ENCODE data around the gene VSTM2L.
"Not testable (repeated sequence)": the region's sequence is repeated elsewhere in the genome, so short reads cannot be mapped to it uniquely, and the experiment has no call there.

Gene VSTM2L

GRCh38 chr20:37944456-37944981 lies 41.6 kb downstream of the VSTM2L start:
- H3K27me3 Mint-ChIP-seq = no peaks in the 10 kb centered on the region
- H3K4me3 Mint-ChIP-seq = no peak overlapping the region
- H3K4me1 Mint-ChIP-seq = no peaks in the 10 kb centered on the region
- no peak overlapping the region for H3K27ac Mint-ChIP-seq
- H3K9me3 Mint-ChIP-seq = peaks cover 6% of the 10 kb centered on the region
- H3K36me3 Mint-ChIP-seq = no peaks in the 10 kb centered on the region

GRCh38 chr20:37945091-37945547 lies 42.2 kb downstream of the VSTM2L start:
- no peaks in the 10 kb centered on the region for H3K27me3 Mint-ChIP-seq
- no peaks in the 10 kb centered on the region for H3K4me1 Mint-ChIP-seq
- H3K27ac Mint-ChIP-seq = no peak overlapping the region
- no peaks in the 10 kb centered on the region for H3K36me3 Mint-ChIP-seq
- peaks cover 6% of the 10 kb centered on the region for H3K9me3 Mint-ChIP-seq
- H3K4me3 Mint-ChIP-seq = no peak overlapping the region

- Mint-ChIP-seq H3K27ac (no peak overlapping the region), H3K9me3 (peaks cover 6% of the 10 kb centered on the region), H3K36me3 (no peaks in the 10 kb centered on the region), H3K4me3 (no peak overlapping the region), H3K4me1 (no peaks in the 10 kb centered on the region), H3K27me3 (no peaks in the 10 kb centered on the region)
Observed at GRCh38 chr20:37946946-37947345, 44.0 kb downstream of the VSTM2L start.

- no peaks in the 10 kb centered on the region for H3K4me1 Mint-ChIP-seq
- no peaks in the 10 kb centered on the region for H3K36me3 Mint-ChIP-seq
- H3K9me3 Mint-ChIP-seq = peaks cover 6% of the 10 kb centered on the region
- no peak overlapping the region for H3K4me3 Mint-ChIP-seq
- no peak overlapping the region for H3K27ac Mint-ChIP-seq
- no peaks in the 10 kb centered on the region for H3K27me3 Mint-ChIP-seq
Observed at GRCh38 chr20:37947943-37948342, 45.0 kb downstream of the VSTM2L start.

- no peak overlapping the region for H3K27ac Mint-ChIP-seq
- no peaks in the 10 kb centered on the region for H3K36me3 Mint-ChIP-seq
- H3K27me3 Mint-ChIP-seq = no peaks in the 10 kb centered on the region
- H3K9me3 Mint-ChIP-seq = peaks cover 6% of the 10 kb centered on the region
- H3K4me3 Mint-ChIP-seq = no peak overlapping the region
- H3K4me1 Mint-ChIP-seq = no peaks in the 10 kb centered on the region
Observed at GRCh38 chr20:37948956-37949355, 46.0 kb downstream of the VSTM2L start.

GRCh38 chr20:37954190-37954589 lies 51.3 kb downstream of the VSTM2L start:
- H3K27me3 Mint-ChIP-seq = no peaks in the 10 kb centered on the region
- H3K4me3 Mint-ChIP-seq = no peak overlapping the region

GRCh38 chr20:37954626-37955025 lies 51.7 kb downstream of the VSTM2L start:
- H3K27me3 Mint-ChIP-seq = no peaks in the 10 kb centered on the region
- H3K4me3 Mint-ChIP-seq = no peak overlapping the region

More at GRCh38 chr20:37954190-37954589, 51.3 kb downstream of the VSTM2L start:
- H3K4me1 Mint-ChIP-seq = no peaks in the 10 kb centered on the region
- no peak overlapping the region for H3K27ac Mint-ChIP-seq
- no peaks in the 10 kb centered on the region for H3K9me3 Mint-ChIP-seq
- H3K36me3 Mint-ChIP-seq = no peaks in the 10 kb centered on the region

GRCh38 chr20:37955511-37955910 lies 52.6 kb downstream of the VSTM2L start:
- Mint-ChIP-seq H3K4me1 (no peaks in the 10 kb centered on the region), H3K27ac (no peak overlapping the region), H3K36me3 (peaks cover 2% of the 10 kb centered on the region), H3K9me3 (peaks cover 7% of the 10 kb centered on the region), H3K27me3 (no peaks in the 10 kb centered on the region), H3K4me3 (no peak overlapping the region)

More at GRCh38 chr20:37954626-37955025, 51.7 kb downstream of the VSTM2L start:
- Mint-ChIP-seq H3K9me3 (peaks cover 3% of the 10 kb centered on the region), H3K27ac (no peak overlapping the region), H3K36me3 (peaks cover 2% of the 10 kb centered on the region), H3K4me1 (no peaks in the 10 kb centered on the region)

GRCh38 chr20:37956107-37956585 lies 53.2 kb downstream of the VSTM2L start:
- Mint-ChIP-seq H3K27ac (no peak overlapping the region), H3K9me3 (peaks cover 11% of the 10 kb centered on the region), H3K4me3 (no peak overlapping the region), H3K27me3 (no peaks in the 10 kb centered on the region), H3K4me1 (no peaks in the 10 kb centered on the region), H3K36me3 (peaks cover 2% of the 10 kb centered on the region)

- Mint-ChIP-seq H3K4me3 (no peak overlapping the region), H3K27me3 (no peaks in the 10 kb centered on the region), H3K9me3 (peaks cover 17% of the 10 kb centered on the region), H3K4me1 (no peaks in the 10 kb centered on the region), H3K36me3 (peaks cover 5% of the 10 kb centered on the region), H3K27ac (no peak overlapping the region)
Observed at GRCh38 chr20:37958856-37959520, 56.1 kb downstream of the VSTM2L start.

- no peaks in the 10 kb centered on the region for H3K4me1 Mint-ChIP-seq
- H3K27me3 Mint-ChIP-seq = no peaks in the 10 kb centered on the region
- peaks cover 6% of the 10 kb centered on the region for H3K36me3 Mint-ChIP-seq
- H3K4me3 Mint-ChIP-seq = no peak overlapping the region
- H3K27ac Mint-ChIP-seq = no peak overlapping the region
- H3K9me3 Mint-ChIP-seq = peaks cover 27% of the 10 kb centered on the region
Observed at GRCh38 chr20:37961066-37961465, 58.1 kb downstream of the VSTM2L start.

GRCh38 chr20:37963483-37963882 lies 60.6 kb downstream of the VSTM2L start:
- not testable (repeated sequence) for H3K27me3 Mint-ChIP-seq, H3K27ac Mint-ChIP-seq, H3K4me1 Mint-ChIP-seq, H3K4me3 Mint-ChIP-seq
- peaks cover 44% of the 10 kb centered on the region for H3K9me3 Mint-ChIP-seq
- peaks cover 18% of the 10 kb centered on the region for H3K36me3 Mint-ChIP-seq

GRCh38 chr20:37968841-37969401 lies 66.0 kb downstream of the VSTM2L start:
- H3K36me3 Mint-ChIP-seq = peaks cover 32% of the 10 kb centered on the region
- H3K4me3 Mint-ChIP-seq = no peak overlapping the region
- H3K9me3 Mint-ChIP-seq = peaks cover 38% of the 10 kb centered on the region
- H3K27ac Mint-ChIP-seq = no peak overlapping the region
- no peaks in the 10 kb centered on the region for H3K4me1 Mint-ChIP-seq
- H3K27me3 Mint-ChIP-seq = no peaks in the 10 kb centered on the region

- no peak overlapping the region for H3K4me3 Mint-ChIP-seq
- H3K27me3 Mint-ChIP-seq = no peaks in the 10 kb centered on the region
- H3K9me3 Mint-ChIP-seq = peaks cover 29% of the 10 kb centered on the region
- H3K27ac Mint-ChIP-seq = no peak overlapping the region
- no peaks in the 10 kb centered on the region for H3K4me1 Mint-ChIP-seq
- peaks cover 30% of the 10 kb centered on the region for H3K36me3 Mint-ChIP-seq
Observed at GRCh38 chr20:37969949-37970855, 67.3 kb downstream of the VSTM2L start.

- no peaks in the 10 kb centered on the region for H3K27me3 Mint-ChIP-seq
- peaks cover 30% of the 10 kb centered on the region for H3K36me3 Mint-ChIP-seq
- no peak overlapping the region for H3K27ac Mint-ChIP-seq
- no peaks in the 10 kb centered on the region for H3K4me1 Mint-ChIP-seq
- H3K4me3 Mint-ChIP-seq = no peak overlapping the region
- H3K9me3 Mint-ChIP-seq = peaks cover 28% of the 10 kb centered on the region
Observed at GRCh38 chr20:37970856-37971245, 67.9 kb downstream of the VSTM2L start.

Measured in activated naive CD4-positive, alpha-beta T cell treated with anti-CD3 and anti-CD28 coated beads, Interleukin-2, amount 50 U/mL, for 24 hours (primary cell).